OCI-LY3 (cell line): ENCODE data around the gene TRDMT1.

Experiments
- EZH2phosphoT487 ChIP-seq: fragments of 200-600 bp; shearing (Covaris generic); IDR thresholded peaks from 2 replicates; pipeline ENCODE4 v1.6.1; 2018; ENCODE audit warnings: antibody characterized with exemption, mixed run types, low read depth
- TF ChIP-seq, protein P1 (sequence below): fragments of 200-600, 300-600 bp; sonication (generic); IDR thresholded peaks from 2 replicates; pipeline ENCODE4 v1.5.1; 2014; ENCODE audit warnings: antibody characterized with exemption, low read length, low read depth

DNA sequence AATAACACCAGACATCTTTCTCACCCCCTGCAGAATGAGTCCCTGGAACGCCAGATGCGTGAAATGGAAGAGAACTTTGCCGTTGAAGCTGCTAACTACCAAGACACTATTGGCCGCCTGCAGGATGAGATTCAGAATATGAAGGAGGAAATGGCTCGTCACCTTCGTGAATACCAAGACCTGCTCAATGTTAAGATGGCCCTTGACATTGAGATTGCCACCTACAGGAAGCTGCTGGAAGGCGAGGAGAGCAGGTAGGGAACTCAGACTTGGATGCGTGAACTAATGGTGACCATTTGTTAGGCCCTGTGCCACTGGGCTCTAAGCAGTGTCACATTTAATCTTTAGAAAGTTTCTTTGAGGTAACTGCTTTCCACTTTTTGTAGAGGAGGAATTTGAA is 33.7 kb upstream of the TRDMT1 start:
- TF ChIP-seq, protein P1, sequence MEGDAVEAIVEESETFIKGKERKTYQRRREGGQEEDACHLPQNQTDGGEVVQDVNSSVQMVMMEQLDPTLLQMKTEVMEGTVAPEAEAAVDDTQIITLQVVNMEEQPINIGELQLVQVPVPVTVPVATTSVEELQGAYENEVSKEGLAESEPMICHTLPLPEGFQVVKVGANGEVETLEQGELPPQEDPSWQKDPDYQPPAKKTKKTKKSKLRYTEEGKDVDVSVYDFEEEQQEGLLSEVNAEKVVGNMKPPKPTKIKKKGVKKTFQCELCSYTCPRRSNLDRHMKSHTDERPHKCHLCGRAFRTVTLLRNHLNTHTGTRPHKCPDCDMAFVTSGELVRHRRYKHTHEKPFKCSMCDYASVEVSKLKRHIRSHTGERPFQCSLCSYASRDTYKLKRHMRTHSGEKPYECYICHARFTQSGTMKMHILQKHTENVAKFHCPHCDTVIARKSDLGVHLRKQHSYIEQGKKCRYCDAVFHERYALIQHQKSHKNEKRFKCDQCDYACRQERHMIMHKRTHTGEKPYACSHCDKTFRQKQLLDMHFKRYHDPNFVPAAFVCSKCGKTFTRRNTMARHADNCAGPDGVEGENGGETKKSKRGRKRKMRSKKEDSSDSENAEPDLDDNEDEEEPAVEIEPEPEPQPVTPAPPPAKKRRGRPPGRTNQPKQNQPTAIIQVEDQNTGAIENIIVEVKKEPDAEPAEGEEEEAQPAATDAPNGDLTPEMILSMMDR = no peak
- no peak for TF ChIP-seq EZH2phosphoT487
